Measurements from ENCODE around the gene KRT79.

KRT79 gene

GRCh38 chr12:52781399-52782082 lies 52.6 kb downstream of the KRT79 start:
- in situ Hi-C loops (cut with HindIII; ENCODE audit: low pct_unique_long_range_greater_than_20kb, low sequenced_read_pairs) = no loop called here
- TF ChIP-seq JUND (IDR thresholded peaks at IDR 0.05; ENCODE audit: low read depth) = no peak
- no peak for DNase-seq (ENCODE audit: low read depth in 1 of 2, low spot score in 1 of 2)

GRCh38 chr12:52779914-52780313 lies 54.2 kb downstream of the KRT79 start:
- no peak for DNase-seq (ENCODE audit: low read depth in 1 of 2, low spot score in 1 of 2)
- in situ Hi-C loops (cut with HindIII; ENCODE audit: low pct_unique_long_range_greater_than_20kb, low sequenced_read_pairs) = no loop called here
- no peak for TF ChIP-seq JUND (IDR thresholded peaks at IDR 0.05; ENCODE audit: low read depth)

GRCh38 chr12:52778833-52779232 lies 55.3 kb downstream of the KRT79 start:
- no peak for DNase-seq (ENCODE audit: low read depth in 1 of 2, low spot score in 1 of 2)
- no peak for TF ChIP-seq JUND (IDR thresholded peaks at IDR 0.05; ENCODE audit: low read depth)
- in situ Hi-C loops (cut with HindIII; ENCODE audit: low pct_unique_long_range_greater_than_20kb, low sequenced_read_pairs) = no loop called here

- in situ Hi-C loops (cut with HindIII; ENCODE audit: low pct_unique_long_range_greater_than_20kb, low sequenced_read_pairs) = no loop called here
- no peak for TF ChIP-seq JUND (IDR thresholded peaks at IDR 0.05; ENCODE audit: low read depth)
- no peak for DNase-seq (ENCODE audit: low read depth in 1 of 2, low spot score in 1 of 2)
Observed at GRCh38 chr12:52777566-52777965, 56.5 kb downstream of the KRT79 start.

GRCh38 chr12:52776913-52777395 lies 57.2 kb downstream of the KRT79 start, which contains the start of gene KRT76:
TSS of gene KRT76 (minus strand) at chr12:52777345. CDS start at chr12:52777291, 54 bp downstream.
- no peak for TF ChIP-seq JUND (IDR thresholded peaks at IDR 0.05; ENCODE audit: low read depth)
- no peak for DNase-seq (ENCODE audit: low read depth in 1 of 2, low spot score in 1 of 2)
- in situ Hi-C loops (cut with HindIII; ENCODE audit: low pct_unique_long_range_greater_than_20kb, low sequenced_read_pairs) = no loop called here

GRCh38 chr12:52776435-52776834 lies 57.7 kb downstream of the KRT79 start:
- DNase-seq (ENCODE audit: low read depth in 1 of 2, low spot score in 1 of 2) = no peak
- in situ Hi-C loops (cut with HindIII; ENCODE audit: low pct_unique_long_range_greater_than_20kb, low sequenced_read_pairs) = no loop called here
- no peak for TF ChIP-seq JUND (IDR thresholded peaks at IDR 0.05; ENCODE audit: low read depth)

- no peak for DNase-seq (ENCODE audit: low read depth in 1 of 2, low spot score in 1 of 2)
- TF ChIP-seq JUND (IDR thresholded peaks at IDR 0.05; ENCODE audit: low read depth) = no peak
- in situ Hi-C loops (cut with HindIII; ENCODE audit: low pct_unique_long_range_greater_than_20kb, low sequenced_read_pairs) = no loop called here
Observed at GRCh38 chr12:52774629-52775250, 59.4 kb downstream of the KRT79 start.

GRCh38 chr12:52772772-52773171 lies 61.3 kb downstream of the KRT79 start:
- no peak for DNase-seq (ENCODE audit: low read depth in 1 of 2, low spot score in 1 of 2)
- TF ChIP-seq JUND (IDR thresholded peaks at IDR 0.05; ENCODE audit: low read depth) = no peak
- in situ Hi-C loops (cut with HindIII; ENCODE audit: low pct_unique_long_range_greater_than_20kb, low sequenced_read_pairs) = no loop called here

GRCh38 chr12:52772188-52772587 lies 61.9 kb downstream of the KRT79 start:
- no peak for TF ChIP-seq JUND (IDR thresholded peaks at IDR 0.05; ENCODE audit: low read depth)
- no peak for DNase-seq (ENCODE audit: low read depth in 1 of 2, low spot score in 1 of 2)
- in situ Hi-C loops (cut with HindIII; ENCODE audit: low pct_unique_long_range_greater_than_20kb, low sequenced_read_pairs) = no loop called here

GRCh38 chr12:52771505-52771904 lies 62.6 kb downstream of the KRT79 start:
- in situ Hi-C loops (cut with HindIII; ENCODE audit: low pct_unique_long_range_greater_than_20kb, low sequenced_read_pairs) = no loop called here

More at GRCh38 chr12:52771505-52771904, 62.6 kb downstream of the KRT79 start:
- TF ChIP-seq JUND (IDR thresholded peaks at IDR 0.05; ENCODE audit: low read depth) = no peak
- DNase-seq (ENCODE audit: low read depth in 1 of 2, low spot score in 1 of 2) = no peak
